Activated T-cell treated with anti-CD3 and anti-CD28 coated beads for 24 hours (primary cell): ENCODE results near the gene THEM4.

Experiments
- DNase-seq: peaks from one replicate; pipeline ENCODE4 v3.0.0-alpha.2; 2020; ENCODE audit warnings: low read depth

The THEM4 gene

DNA sequence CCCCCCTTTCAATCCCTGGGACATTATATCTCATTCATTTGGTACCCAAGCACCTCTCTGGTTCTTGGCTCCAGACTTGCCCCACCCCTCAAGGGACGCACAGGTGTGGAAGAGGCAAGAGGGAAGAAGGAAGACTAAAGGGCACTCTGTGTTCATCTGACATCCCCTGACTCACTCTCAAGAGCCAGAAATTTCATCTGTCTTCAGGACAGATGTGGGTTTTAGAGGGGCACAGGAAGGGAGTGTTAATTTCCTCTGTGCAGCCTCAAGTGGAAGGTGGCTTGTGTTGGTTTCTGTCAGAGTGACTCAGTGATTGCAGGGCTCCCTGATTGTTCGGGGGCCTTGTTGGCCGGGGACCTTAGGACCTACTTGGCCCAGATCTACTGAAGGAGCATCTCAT lies 72.1 kb downstream of the THEM4 start:
- no peak for DNase-seq

DNA sequence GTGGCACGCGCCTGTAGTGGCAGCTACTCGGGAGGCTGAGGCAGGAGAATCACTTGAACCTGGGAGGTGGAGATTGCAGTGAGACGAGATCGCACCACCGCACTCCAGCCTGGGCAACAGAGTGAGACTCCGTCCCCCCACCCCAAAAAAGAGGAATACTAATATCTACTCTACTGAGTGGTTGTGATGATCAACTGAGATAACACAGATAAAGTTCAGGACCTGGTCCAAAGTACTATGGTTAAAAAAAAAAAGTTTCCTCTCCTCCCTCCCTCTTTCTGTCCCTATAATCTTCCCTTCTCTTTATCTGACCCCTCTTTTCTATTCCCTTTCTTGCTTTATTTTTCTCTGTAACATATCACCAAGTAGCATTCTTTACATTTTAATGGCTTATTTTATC lies 73.7 kb downstream of the THEM4 start:
- DNase-seq: no peak

DNA sequence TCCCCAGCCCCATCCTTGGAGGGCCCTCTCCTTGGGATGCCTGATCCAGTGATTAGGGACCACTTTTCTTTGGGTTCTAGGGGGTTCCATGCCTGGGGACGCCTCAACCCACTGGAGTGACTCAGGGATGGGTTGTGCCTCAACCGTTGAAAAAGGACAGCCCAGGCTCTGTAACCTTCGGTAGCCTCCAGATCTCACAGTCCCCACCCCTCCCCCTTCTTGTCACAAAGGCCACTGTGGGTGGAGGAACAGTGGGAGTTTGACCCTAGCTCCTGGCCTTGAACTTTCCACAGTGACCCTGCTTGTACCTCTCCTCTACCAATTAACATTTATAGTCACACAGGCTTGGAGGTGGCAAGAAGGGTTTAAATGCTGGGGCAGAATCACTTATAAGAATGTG lies 75.1 kb downstream of the THEM4 start:
- DNase-seq: no peak

DNA sequence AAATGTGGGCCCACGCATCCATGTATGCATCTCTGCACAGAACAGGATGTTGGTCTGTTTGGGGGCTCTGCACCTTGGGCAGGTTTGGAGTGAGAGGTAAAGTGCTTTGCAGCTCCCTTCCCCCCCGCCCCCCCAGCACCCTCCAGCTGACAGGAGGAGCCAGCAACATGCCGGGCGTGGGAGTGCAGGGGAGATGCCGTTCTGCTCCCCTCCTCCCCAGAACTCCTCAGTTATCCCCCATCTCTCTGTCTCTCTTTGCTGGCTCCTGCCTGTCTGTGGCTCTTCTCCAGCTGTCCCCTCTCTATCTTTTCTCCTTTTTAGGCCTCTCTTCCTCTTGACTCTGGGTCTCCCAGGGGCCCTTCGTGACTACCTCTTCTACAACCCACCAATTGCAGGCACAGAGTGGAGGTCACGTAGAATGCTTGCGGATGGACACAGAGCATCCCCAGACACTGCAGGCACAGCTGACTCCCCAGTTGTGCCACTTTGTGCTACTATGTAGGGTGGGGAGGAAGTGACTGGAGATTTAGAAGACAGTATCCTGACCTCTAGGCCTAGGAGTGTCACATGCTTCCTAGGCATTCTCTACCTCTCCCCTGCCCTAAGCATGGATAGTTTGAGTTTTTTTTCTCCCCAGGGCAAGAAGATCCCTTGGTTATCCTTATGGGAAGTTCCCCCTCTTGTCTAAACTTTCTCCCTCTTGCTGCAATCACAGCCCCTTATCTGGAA lies 76.0 kb downstream of the THEM4 start:
- DNase-seq: no peak

DNA sequence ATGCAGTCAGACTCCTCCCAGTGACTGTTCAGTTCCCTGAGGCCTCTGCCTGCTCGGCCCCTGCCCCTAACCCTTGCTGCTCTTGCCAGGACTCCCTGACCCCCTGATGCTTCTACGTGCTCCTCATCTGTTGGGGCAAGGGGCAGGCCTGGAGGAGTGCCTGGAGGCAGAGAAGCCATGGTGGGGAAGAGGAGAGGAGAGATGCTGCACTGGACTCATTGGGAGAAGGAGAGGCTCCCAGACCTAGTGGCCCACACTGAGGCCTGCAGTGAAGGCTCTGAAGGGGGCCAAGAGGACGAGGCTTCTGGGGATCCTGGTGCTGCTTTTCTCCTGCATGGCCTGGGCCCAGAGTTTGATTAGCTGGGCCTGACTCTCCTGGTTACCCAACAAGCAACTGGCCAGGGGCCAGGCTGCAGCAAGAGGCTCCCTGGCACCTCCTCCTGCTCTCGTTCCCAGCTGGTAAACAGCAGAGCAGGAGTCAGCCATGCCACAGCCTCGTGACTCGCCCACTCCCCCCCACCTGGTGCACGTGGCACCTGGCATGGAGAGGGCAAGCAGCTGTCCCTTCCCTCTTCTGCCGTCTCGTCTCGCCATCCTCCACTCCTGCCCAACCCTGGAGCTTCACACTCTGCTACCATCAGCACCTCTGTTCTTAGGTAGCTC lies 76.9 kb downstream of the THEM4 start:
- no peak for DNase-seq

DNA sequence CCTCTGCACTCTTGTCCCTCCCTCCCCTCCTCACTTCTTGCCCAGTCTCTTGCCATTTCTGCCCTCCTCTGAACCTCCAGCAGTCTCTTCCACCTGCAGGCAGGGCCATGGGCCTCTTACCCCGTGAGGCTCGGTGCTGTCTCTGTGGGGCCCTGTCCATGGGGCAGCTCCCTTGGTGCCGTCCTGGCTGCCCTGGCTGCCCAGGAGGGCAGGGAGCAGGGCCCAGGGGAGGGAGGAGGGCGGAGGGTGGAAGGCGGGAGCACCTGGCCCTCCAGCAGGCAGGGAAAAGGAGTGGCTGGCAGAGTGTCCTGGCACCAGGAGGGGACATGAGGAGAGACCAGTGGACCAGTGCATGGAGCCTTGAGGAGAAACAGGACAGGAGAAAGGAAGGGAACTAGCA lies 77.7 kb downstream of the THEM4 start, which contains the start of gene RORC:
TSS of gene RORC (minus strand) at position 198 of the 400 bp plus-strand sequence. CDS start at position 160, 38 bp downstream.
- no peak for DNase-seq

DNA sequence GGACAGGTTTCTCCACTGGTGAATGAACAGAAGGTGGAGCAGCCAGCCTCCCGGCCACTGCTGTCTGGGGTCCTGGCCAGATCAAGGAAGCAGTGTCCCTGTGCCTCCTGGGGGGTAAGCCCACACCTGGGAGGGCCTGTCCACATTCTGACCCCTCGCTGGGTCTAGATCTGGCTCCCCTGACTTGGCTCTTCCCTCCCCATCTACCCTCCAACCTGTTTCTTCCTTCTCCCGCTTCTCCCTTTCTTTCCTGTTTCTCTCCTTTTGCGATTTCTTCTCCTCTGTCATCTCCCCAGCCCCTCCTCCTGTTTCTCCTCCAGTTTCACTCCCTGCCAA lies 78.1 kb downstream of the THEM4 start:
- DNase-seq: no peak

DNA sequence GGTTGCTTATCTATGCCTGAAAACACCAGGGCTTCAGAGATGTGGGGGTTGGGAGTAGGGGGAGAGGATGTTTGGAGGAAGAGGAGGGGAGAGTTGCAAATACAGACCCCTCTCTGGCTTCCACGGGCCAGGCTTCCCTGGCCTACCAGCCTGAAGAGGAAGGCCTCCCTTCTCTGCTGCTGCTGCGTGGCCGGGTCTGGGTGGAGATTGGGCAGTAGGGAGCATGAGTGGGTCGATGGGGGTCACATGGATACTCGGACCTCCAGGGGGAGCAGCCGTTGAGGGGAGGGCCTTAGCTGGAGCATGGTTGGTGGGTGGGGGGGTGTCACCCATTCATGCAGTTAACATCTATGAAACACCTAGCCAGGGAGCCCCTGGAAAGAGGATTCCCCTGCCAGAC lies 79.3 kb downstream of the THEM4 start:
- DNase-seq: no peak

DNA sequence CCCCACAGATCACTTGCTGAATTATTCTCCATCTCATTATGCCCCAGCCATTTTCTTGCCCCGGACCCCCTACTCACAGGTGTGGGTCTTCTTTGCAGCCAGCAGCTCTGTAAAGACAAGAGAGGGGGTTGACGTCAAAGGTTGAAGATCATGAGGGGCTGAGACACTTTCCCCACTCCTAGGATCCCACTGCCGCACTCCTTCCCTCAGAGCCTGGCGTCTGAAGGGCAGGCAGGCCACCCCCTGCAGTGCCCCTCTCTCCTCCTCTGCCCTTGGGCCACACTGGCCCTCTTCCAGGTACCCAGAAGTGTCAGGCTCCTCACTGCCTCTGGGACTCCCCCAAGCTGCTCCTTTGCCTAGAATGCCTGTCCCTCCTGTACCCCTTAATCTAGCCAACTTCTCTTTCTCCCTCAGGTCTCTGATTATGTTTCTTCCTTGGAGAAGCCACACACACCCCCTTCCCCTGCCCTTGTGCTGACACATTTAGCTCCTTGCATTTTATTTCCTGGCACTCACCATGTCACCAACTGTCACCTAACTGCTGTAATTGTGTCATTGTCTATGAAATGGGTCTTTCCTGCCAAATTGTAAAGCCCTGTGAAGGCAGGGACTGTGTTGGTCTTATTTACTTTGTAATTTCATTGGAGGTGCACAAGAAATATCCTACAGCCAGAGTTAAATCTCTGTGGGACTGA lies 79.8 kb downstream of the THEM4 start:
- DNase-seq: no peak

DNA sequence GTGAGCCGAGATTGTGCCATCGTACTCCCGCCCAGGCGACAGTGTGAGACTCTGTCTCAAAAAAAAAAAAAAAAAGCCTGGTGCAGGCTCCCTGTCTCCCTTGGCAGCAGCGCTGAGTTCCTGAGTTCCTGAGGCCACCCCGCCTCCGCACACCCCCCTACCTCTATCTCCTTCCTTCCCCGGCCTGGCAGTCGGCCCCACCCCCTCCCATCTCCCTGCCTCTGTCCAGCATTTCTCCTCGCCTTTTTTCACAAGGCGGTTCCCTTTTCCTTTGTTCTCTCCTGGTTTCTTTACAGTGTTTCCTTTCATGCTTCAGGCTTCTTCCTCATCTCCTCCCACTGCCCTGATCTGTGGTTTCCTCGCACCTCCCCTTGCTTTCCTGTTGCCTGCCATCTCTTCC lies 80.4 kb downstream of the THEM4 start:
- DNase-seq: no peak

DNA sequence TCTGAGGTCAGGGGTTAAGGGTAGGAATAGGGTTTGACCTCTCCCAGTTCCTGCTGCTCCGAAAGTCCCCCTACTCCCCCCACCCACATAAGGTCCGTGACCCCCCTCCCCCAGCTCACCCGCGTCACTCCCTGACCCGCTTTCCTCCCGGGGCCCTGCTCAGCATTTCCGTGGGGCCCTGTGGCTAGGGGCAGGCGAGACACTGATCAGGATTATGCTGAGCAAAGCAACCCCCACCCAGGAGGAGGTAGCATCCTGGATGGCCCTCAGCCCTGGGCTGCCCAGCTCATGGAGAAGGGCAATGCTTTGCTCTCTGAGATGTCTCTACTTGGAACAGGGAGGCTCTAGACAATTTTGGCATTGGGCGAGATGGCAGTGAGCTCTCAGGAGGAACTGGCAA lies 81.5 kb downstream of the THEM4 start:
- DNase-seq: no peak

DNA sequence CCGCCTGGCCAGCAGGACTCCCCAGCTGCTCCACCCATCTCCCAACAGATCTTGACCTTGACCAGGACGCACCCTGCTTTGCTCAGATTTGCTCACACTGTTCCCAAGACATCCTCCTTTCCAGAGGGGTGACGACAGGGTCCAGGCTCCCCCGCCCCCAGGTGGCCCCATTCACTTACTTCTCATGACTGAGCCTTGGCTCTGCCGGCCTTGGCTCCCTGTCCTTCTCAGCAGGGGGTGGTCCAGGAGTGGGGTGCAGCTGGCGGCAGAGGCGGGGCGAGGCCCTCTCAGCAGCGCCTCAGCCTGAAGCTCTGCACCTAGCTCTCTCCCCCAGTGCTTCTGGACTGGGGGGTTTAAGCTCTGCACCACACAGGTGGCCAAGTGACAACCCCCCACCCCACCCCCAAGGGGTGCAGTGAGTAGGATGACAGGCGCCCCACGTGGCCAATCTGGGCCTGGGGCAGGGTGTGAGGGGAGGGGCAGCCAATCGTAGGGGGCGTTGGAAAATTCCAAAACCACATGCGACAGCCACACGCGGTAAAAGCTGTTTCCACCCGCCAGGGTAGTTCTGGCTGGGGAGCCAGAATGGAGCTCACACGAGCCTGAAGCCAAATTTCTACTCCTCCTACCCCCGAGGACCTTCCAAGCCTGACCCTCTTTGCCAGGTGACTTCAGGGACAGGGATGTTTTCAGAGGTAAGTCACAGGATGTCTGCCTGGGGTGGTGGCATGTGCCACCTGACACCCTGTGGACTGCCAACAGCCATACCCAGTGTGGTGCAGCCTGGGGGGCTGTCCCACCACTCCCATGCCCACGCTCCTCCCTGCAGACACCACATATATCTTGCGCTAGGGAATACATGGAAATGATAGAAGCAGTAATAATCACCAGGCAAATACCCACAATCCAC lies 83.3 kb downstream of the THEM4 start:
- DNase-seq: no peak

DNA sequence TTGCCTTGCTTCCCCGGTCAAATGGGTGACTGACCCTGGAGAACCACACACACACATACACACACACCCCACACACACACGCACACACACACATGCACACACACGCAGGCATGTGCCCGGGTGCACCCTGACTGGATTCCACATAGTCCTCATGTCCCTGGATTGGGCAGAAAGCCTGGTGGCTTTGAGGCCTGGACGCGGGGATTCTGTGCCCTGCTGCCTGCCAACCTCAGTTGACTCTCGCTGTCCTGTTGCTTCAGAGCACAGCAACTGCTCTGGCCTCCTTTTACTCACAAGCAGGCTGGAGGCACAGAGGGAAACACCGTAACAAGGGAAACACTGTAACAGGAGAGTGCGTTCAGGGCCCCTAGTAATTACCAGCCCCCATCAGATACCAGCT lies 84.1 kb downstream of the THEM4 start:
- no peak for DNase-seq
